ENCODE data around the gene TTLL7.
A peak's percentile ranks its signal among the peaks of the same experiment; 100 is the strongest.

Gene TTLL7

GRCh38 chr1:83934550-83934949 is 64.4 kb downstream of the TTLL7 start:
- no peak for DNase-seq
- Histone ChIP-seq H3K9me2 (replicated peaks; ENCODE audit: insufficient read depth, low read length) (no peaks in the 10 kb centered on the region), H3K4me1 (ENCODE audit: low read length) (no peaks in the 10 kb centered on the region), H3K27me3 (replicated peaks; ENCODE audit: insufficient read depth, low read length) (no peaks in the 10 kb centered on the region), H3K4me2 (ENCODE audit: low read depth, low read length) (no peak overlapping the region), H2AFZ (ENCODE audit: low read length) (no peak overlapping the region), H3K4me3 (ENCODE audit: low read length) (no peak overlapping the region), H4K20me1 (ENCODE audit: insufficient read depth, low read length) (no peaks in the 10 kb centered on the region), H3K9me3 (replicated peaks; ENCODE audit: insufficient read depth, low read length) (no peaks in the 10 kb centered on the region), H3F3A (ENCODE audit: insufficient read depth, low read length) (no peaks in the 10 kb centered on the region), H3K27ac (ENCODE audit: low read length) (no peak overlapping the region), H3K36me3 (replicated peaks; ENCODE audit: insufficient read depth, low read length) (no peaks in the 10 kb centered on the region), H3K9ac (ENCODE audit: low read length) (no peak overlapping the region), H3K79me2 (ENCODE audit: low read length) (no peaks in the 10 kb centered on the region)
- TF ChIP-seq EZH2 (optimal IDR thresholded peaks at IDR 0.05; ENCODE audit: low read depth, low read length) (no peak), EZH2phosphoT487 (IDR thresholded peaks at IDR 0.05; ENCODE audit: low read length) (no peak), CTCF (IDR thresholded peaks at IDR 0.05; ENCODE audit: low read length) (no peak)

GRCh38 chr1:83932693-83933092 is 66.2 kb downstream of the TTLL7 start:
- no peak overlapping the region for H2AFZ ChIP-seq (ENCODE audit: low read length)
- H4K20me1 ChIP-seq (ENCODE audit: insufficient read depth, low read length), result no peaks in the 10 kb centered on the region
- H3K4me3 ChIP-seq (ENCODE audit: low read length), result no peak overlapping the region
- no peaks in the 10 kb centered on the region for H3K4me1 ChIP-seq (ENCODE audit: low read length)
- no peak overlapping the region for H3K27ac ChIP-seq (ENCODE audit: low read length)
- no peaks in the 10 kb centered on the region for H3F3A ChIP-seq (ENCODE audit: insufficient read depth, low read length)
- H3K27me3 ChIP-seq (replicated peaks; ENCODE audit: insufficient read depth, low read length), result no peaks in the 10 kb centered on the region
- H3K4me2 ChIP-seq (ENCODE audit: low read depth, low read length), result no peak overlapping the region
- no peaks in the 10 kb centered on the region for H3K9me3 ChIP-seq (replicated peaks; ENCODE audit: insufficient read depth, low read length)
- no peaks in the 10 kb centered on the region for H3K36me3 ChIP-seq (replicated peaks; ENCODE audit: insufficient read depth, low read length)
- no peak for TF ChIP-seq EZH2phosphoT487 (IDR thresholded peaks at IDR 0.05; ENCODE audit: low read length)
- H3K9ac ChIP-seq (ENCODE audit: low read length), result no peak overlapping the region
- no peak for DNase-seq
- H3K9me2 ChIP-seq (replicated peaks; ENCODE audit: insufficient read depth, low read length), result no peaks in the 10 kb centered on the region
- no peaks in the 10 kb centered on the region for H3K79me2 ChIP-seq (ENCODE audit: low read length)

DNA sequence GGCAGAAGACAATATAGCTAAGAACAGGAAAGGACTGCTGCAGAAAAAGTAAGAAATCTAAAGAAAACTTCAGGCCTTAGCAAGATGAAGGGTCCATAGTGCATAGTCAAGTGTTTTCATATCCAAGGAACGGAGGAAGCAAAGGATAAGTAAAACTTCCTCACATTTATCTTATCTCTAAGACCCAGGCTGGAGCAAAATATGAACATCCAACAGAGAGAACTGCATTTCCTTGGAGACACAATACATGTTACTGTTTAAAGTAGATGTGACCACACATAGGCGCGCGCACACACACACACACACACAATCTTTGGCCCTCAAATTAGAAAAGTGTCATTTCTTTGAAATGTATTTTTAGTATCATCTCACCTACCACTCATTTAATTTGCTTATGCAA is 66.7 kb downstream of the TTLL7 start:
- Histone ChIP-seq H3K9ac (ENCODE audit: low read length) (no peak overlapping the region), H2AFZ (ENCODE audit: low read length) (no peak overlapping the region), H3K79me2 (ENCODE audit: low read length) (no peaks in the 10 kb centered on the region), H3K27me3 (replicated peaks; ENCODE audit: insufficient read depth, low read length) (no peaks in the 10 kb centered on the region), H3K9me3 (replicated peaks; ENCODE audit: insufficient read depth, low read length) (no peaks in the 10 kb centered on the region), H3K4me2 (ENCODE audit: low read depth, low read length) (no peak overlapping the region), H3K27ac (ENCODE audit: low read length) (no peak overlapping the region), H3K4me1 (ENCODE audit: low read length) (no peaks in the 10 kb centered on the region), H4K20me1 (ENCODE audit: insufficient read depth, low read length) (no peaks in the 10 kb centered on the region), H3K36me3 (replicated peaks; ENCODE audit: insufficient read depth, low read length) (no peaks in the 10 kb centered on the region), H3K4me3 (ENCODE audit: low read length) (no peak overlapping the region), H3F3A (ENCODE audit: insufficient read depth, low read length) (no peaks in the 10 kb centered on the region), H3K9me2 (replicated peaks; ENCODE audit: insufficient read depth, low read length) (no peaks in the 10 kb centered on the region)
- no peak for DNase-seq
- TF ChIP-seq CTCF (IDR thresholded peaks at IDR 0.05; ENCODE audit: low read length), result no peak
- no peak for TF ChIP-seq EZH2phosphoT487 (IDR thresholded peaks at IDR 0.05; ENCODE audit: low read length)
- no peak for TF ChIP-seq EZH2 (optimal IDR thresholded peaks at IDR 0.05; ENCODE audit: low read depth, low read length)

DNA sequence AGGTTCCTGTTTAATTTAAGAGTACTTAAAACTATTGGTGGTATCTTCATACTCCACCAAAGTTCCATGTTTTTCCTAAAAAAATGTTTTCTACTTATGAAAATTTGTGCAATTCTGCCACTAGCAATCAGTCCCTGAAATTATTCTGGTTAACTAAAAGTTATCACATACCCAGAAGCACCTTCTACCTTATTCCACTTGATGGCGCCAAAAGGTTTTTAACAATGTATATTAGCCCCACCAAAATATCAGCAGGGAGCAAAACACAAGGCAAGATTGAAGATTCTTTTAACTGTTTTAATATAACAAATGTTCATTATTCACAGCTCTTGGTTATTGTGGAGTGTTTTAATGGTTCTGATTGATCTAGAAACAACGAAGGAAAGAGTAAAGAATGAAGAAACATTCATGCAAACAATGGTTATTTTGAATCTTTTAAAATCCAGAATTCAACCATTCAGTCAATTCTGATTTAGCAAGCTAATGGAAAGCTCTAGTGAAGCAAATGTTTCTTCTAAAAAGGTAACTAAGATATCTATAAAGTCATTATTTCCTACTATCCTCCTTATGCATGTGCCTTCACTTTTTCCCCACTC is 67.2 kb downstream of the TTLL7 start:
- no peaks in the 10 kb centered on the region for H3K9me3 ChIP-seq (replicated peaks; ENCODE audit: insufficient read depth, low read length)
- TF ChIP-seq EZH2 (optimal IDR thresholded peaks at IDR 0.05; ENCODE audit: low read depth, low read length) (no peak), CTCF (IDR thresholded peaks at IDR 0.05; ENCODE audit: low read length) (peak; percentile 54), EZH2phosphoT487 (IDR thresholded peaks at IDR 0.05; ENCODE audit: low read length) (no peak)
- H3K27ac ChIP-seq (ENCODE audit: low read length), result no peak overlapping the region
- H4K20me1 ChIP-seq (ENCODE audit: insufficient read depth, low read length), result no peaks in the 10 kb centered on the region
- no peaks in the 10 kb centered on the region for H3K9me2 ChIP-seq (replicated peaks; ENCODE audit: insufficient read depth, low read length)
- no peak overlapping the region for H3K9ac ChIP-seq (ENCODE audit: low read length)
- H2AFZ ChIP-seq (ENCODE audit: low read length), result no peak overlapping the region
- H3K27me3 ChIP-seq (replicated peaks; ENCODE audit: insufficient read depth, low read length), result no peaks in the 10 kb centered on the region
- no peaks in the 10 kb centered on the region for H3K36me3 ChIP-seq (replicated peaks; ENCODE audit: insufficient read depth, low read length)
- H3K79me2 ChIP-seq (ENCODE audit: low read length), result no peaks in the 10 kb centered on the region
- no peaks in the 10 kb centered on the region for H3F3A ChIP-seq (ENCODE audit: insufficient read depth, low read length)
- H3K4me3 ChIP-seq (ENCODE audit: low read length), result no peak overlapping the region
- H3K4me2 ChIP-seq (ENCODE audit: low read depth, low read length), result no peak overlapping the region
- no peaks in the 10 kb centered on the region for H3K4me1 ChIP-seq (ENCODE audit: low read length)
- peak; percentile 43 for DNase-seq
